DOHH2 (cell line): Measurements from ENCODE around the gene FAM120C.

Experiments
- H3F3A ChIP-seq: fragments of 200-600 bp; sonication (generic), shearing (Covaris generic); 2 replicates; pipeline ENCODE4 v1.6.0; 2016; ENCODE audit warnings: antibody characterized with exemption, mild to moderate bottlenecking; ENCODE audit not compliant: control insufficient read depth, insufficient read depth
- H3K27ac ChIP-seq: fragments of 200-600 bp; sonication (generic); 2 replicates; pipeline ENCODE4 v1.5.1; 2014; ENCODE audit warnings: low read depth, mild to moderate bottlenecking, low read length, moderate library complexity
- H3K27me3 ChIP-seq: fragments of 200-600 bp; sonication (generic); 2 replicates; pipeline ENCODE4 v1.6.1; 2014; ENCODE audit warnings: mild to moderate bottlenecking, low read length, mixed read lengths; ENCODE audit not compliant: control insufficient read depth
- H3K36me3 ChIP-seq: fragments of 200-600 bp; sonication (generic); 2 replicates; pipeline ENCODE4 v1.6.1; 2014; ENCODE audit warnings: mild to moderate bottlenecking, low read length, moderate library complexity, mixed read lengths; ENCODE audit not compliant: control insufficient read depth
- H3K4me1 ChIP-seq: fragments of 200-600 bp; sonication (generic); 2 replicates; pipeline ENCODE4 v1.6.1; 2014; ENCODE audit warnings: mild to moderate bottlenecking, low read length, mixed read lengths; ENCODE audit not compliant: control insufficient read depth
- H3K4me2 ChIP-seq: fragments of 200-600 bp; sonication (generic); 2 replicates; pipeline ENCODE4 v1.6.0; 2014; ENCODE audit warnings: mild to moderate bottlenecking, low read length, moderate library complexity
- H3K4me3 ChIP-seq: fragments of 200-600 bp; sonication (generic); 2 replicates; pipeline ENCODE4 v1.5.1; 2014; ENCODE audit warnings: mild to moderate bottlenecking, low read length, mixed read lengths
- H3K79me2 ChIP-seq: fragments of 200-600 bp; sonication (generic); 2 replicates; pipeline ENCODE4 v1.6.1; 2014; ENCODE audit warnings: mild to moderate bottlenecking, low read length, mixed read lengths; ENCODE audit not compliant: control insufficient read depth
- H3K9me2 ChIP-seq: fragments of 200-600 bp; sonication (generic); replicated peaks from 2 replicates; pipeline ENCODE4 v1.6.1; 2014; ENCODE audit warnings: mild to moderate bottlenecking, low read length, mixed read lengths; ENCODE audit not compliant: control insufficient read depth
- H3K9me3 ChIP-seq: fragments of 200-600 bp; sonication (generic); 2 replicates; pipeline ENCODE4 v1.6.1; 2014; ENCODE audit warnings: antibody characterized with exemption, low read length, mixed read lengths; ENCODE audit not compliant: control insufficient read depth, insufficient read depth
- H4K20me1 ChIP-seq: fragments of 200-600 bp; sonication (generic); 2 replicates; pipeline ENCODE4 v1.6.0; 2014; ENCODE audit warnings: low read depth, mild to moderate bottlenecking, antibody characterized with exemption, low read length, moderate library complexity; ENCODE audit not compliant: control insufficient read depth, insufficient read depth
- CTCF ChIP-seq: fragments of 200-600 bp; sonication (generic); IDR thresholded peaks from one replicate; pipeline ENCODE4 v1.5.1; 2014; ENCODE audit warnings: antibody characterized with exemption, mild to moderate bottlenecking, low read depth, low read length; ENCODE audit not compliant: poor library complexity, severe bottlenecking
- EZH2phosphoT487 ChIP-seq: fragments of 200-600 bp; sonication (generic); IDR thresholded peaks from 2 replicates; pipeline ENCODE4 v1.6.1; 2017; ENCODE audit warnings: borderline replicate concordance, mild to moderate bottlenecking, antibody characterized with exemption, low read length, moderate library complexity, mixed read lengths

FAM120C gene

DNA sequence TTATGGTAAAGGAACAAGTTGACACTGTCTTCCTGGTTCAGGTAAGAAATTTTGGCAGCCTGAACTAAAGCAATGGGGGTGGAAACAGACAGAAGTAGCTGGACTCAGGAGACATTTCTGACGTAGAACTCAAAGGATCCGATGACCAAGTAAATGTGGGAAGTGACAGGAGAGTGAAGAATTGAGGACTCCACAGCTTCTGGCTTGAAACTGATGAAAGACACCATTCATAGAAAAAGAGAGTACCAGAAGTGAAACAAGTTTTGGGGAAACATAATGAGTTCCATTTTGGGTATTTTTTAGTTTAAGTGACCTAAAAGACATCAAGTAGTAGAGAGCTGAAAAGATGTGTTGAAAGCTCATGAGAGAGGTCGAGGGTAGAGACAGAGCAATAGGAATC, 5.7 kb downstream of the FAM120C start:
- TF ChIP-seq EZH2phosphoT487 (no peak), CTCF (no peak)
- H3K79me2 ChIP-seq: peaks cover 92% of the 10 kb centered on the region
- peaks cover 82% of the 10 kb centered on the region for H3K36me3 ChIP-seq
- no peak overlapping the region for H3K4me3 ChIP-seq
- no peaks in the 10 kb centered on the region for H3K9me2 ChIP-seq
- no peak overlapping the region for H3K27ac ChIP-seq
- H3K4me2 ChIP-seq: no peak overlapping the region
- peaks cover 31% of the 10 kb centered on the region for H3K4me1 ChIP-seq
- no peaks in the 10 kb centered on the region for H3K27me3 ChIP-seq
- H4K20me1 ChIP-seq: peaks cover 23% of the 10 kb centered on the region; the same call in 1 of the 2 replicates
- no peaks in the 10 kb centered on the region for H3K9me3 ChIP-seq
- no peaks in the 10 kb centered on the region for H3F3A ChIP-seq

- Histone ChIP-seq H3K9me2 (no peaks in the 10 kb centered on the region), H4K20me1 (no peaks in the 10 kb centered on the region), H3K36me3 (peaks cover 56% of the 10 kb centered on the region), H3K4me2 (no peak overlapping the region), H3F3A (no peaks in the 10 kb centered on the region), H3K79me2 (peaks cover 60% of the 10 kb centered on the region), H3K9me3 (no peaks in the 10 kb centered on the region), H3K27ac (no peak overlapping the region), H3K27me3 (no peaks in the 10 kb centered on the region), H3K4me3 (no peak overlapping the region), H3K4me1 (peaks cover 5% of the 10 kb centered on the region; the same call in 1 of the 2 replicates)
- no peak for TF ChIP-seq CTCF
- no peak for TF ChIP-seq EZH2phosphoT487
Observed at GRCh38 chrX:54173791-54174190, 9.3 kb downstream of the FAM120C start.

DNA sequence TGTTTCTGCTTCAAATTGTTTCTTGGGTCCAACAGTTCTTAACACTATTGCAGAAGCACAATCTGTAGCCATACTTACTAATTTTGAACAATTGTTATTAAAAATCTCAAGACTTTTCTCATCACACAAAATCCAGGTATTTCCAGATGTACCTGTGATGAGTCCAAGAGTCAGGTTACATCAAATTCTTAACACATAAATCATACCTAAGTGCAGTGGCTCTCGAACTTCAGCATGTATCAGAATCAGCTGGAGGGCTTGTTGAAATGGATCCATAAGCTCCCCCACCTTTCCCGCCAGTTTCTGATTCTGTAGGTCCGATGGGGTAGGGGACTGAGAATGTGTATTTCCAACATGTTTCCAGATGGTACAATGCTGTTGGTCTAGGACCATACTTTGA, 10.6 kb downstream of the FAM120C start:
- no peak for TF ChIP-seq CTCF
- TF ChIP-seq EZH2phosphoT487: no peak
- H4K20me1 ChIP-seq: no peaks in the 10 kb centered on the region

More for the DNA sequence above, 10.6 kb downstream of the FAM120C start:
- H3K4me3 ChIP-seq: no peak overlapping the region
- H3K27ac ChIP-seq: no peak overlapping the region
- no peaks in the 10 kb centered on the region for H3K9me3 ChIP-seq
- no peaks in the 10 kb centered on the region for H3F3A ChIP-seq
- H3K9me2 ChIP-seq: no peaks in the 10 kb centered on the region
- no peaks in the 10 kb centered on the region for H3K4me1 ChIP-seq
- peaks cover 47% of the 10 kb centered on the region for H3K79me2 ChIP-seq
- H3K4me2 ChIP-seq: no peak overlapping the region
- no peaks in the 10 kb centered on the region for H3K27me3 ChIP-seq
- peaks cover 44% of the 10 kb centered on the region for H3K36me3 ChIP-seq
